HG03520 (cell line): ENCODE measurements around the gene DUSP12.

Experiments used
- ATAC-seq: cut with Tn5 transposase; IDR thresholded peaks from one replicate; pipeline ENCODE4 v1.9.1; 2021; ENCODE audit warnings: mild to moderate bottlenecking, moderate library complexity; ENCODE audit not compliant: unreplicated experiment

Gene DUSP12

DNA sequence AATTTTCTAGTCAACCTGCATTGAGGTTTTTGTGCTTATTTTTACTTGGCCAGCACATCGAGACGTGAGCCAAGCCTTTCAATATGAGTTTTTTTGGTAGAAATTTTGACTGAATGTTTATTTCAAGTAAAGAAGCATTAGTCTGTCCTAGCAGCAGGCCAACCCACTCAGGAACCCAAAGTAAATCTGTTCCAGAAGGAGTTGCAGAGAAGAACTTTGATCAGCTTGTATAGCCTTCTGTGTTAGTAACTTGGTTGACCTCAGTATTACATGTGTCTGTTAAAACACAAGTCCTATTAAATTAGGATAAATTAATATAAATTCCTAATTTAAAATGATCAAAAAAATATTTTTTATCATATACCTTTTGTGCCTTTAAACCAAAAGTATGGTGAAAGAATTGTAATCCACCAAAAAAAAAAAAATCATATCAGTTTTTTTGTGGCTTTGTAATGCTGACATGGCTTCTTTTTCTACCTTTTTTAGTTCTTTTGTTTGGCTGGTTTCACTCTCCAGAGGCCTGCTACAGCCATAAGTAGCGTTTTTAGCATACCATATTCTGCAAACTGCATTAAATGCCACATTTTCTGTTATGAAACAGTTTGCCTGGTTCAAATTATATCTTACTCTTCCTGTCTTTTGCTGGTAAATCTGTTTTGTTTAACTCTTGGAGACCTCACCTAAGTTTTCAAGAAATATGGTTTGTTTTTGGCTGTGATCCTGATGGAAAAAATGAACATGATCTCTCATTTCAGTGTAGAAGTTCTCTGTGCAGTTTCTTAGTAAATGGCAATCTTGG lies 56.0 kb downstream of the DUSP12 start:
- ATAC-seq: no peak
